ENCODE measurements around the gene DHX16.
A peak's percentile ranks its signal among the peaks of the same experiment; 100 is the strongest.

The DHX16 gene

DNA sequence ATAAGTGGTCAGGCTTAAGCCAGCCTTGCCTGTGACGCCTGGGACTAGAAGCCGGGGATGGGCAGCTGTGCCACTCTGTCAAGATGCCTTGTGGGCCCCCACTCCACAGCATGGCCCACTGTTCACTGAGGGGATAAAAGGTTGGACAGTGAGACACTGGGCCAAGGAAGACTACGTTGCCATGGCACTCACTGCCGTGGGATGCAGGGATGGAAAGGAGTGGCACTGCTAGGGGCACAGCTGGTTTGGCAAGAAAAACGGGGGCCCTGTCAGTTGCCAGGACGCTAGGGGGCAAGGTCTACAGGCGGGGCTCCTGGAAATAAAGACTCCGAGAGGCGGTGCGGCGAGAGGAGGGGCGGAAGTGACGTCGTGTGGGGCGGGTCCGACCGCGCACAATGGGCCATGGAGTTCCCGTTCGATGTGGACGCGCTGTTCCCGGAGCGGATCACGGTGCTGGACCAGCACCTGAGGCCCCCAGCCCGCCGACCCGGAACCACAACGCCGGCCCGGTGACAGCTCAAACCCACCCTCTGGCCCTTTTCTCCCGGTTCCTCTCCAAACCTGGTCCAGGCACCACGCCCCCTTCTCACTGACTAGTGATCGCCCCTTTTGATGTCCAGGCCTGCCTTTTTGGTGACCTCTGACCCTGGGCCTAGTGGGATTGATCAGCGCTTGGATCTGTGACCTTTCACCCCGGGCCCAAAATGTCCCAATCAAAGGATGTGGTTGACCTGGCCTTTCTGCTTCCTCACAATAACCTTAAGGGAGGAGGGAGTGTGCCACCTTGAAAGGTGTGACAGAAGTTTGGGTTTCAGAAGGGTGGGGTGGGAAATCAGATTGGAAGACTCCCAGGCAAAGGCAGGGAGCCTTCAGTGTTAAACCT lies 46.1 kb downstream of the DHX16 start, which contains the start of gene ATAT1:
TSS of gene ATAT1 (plus strand) at position 391 of the 883 bp plus-strand sequence.
- peak; percentile 88 to 91 for DNase-seq

- no peak for DNase-seq
Measured at GRCh38 chr6:30625511-30625910, 47.3 kb downstream of the DHX16 start.

GRCh38 chr6:30619561-30619960 lies 53.2 kb downstream of the DHX16 start:
- DNase-seq: no peak

GRCh38 chr6:30618270-30618797 lies 54.5 kb downstream of the DHX16 start:
- no peak for DNase-seq

GRCh38 chr6:30617565-30618269 lies 55.1 kb downstream of the DHX16 start, which contains the start of gene MRPS18B:
TSS of gene MRPS18B (plus strand) at chr6:30617840. CDS start at chr6:30617866, 26 bp downstream.
- peak; percentile 96 to 97 for DNase-seq

GRCh38 chr6:30616811-30617564 lies 55.8 kb downstream of the DHX16 start, which contains the start of gene PPP1R10:
TSS of gene PPP1R10 (minus strand) at chr6:30617243. CDS start at chr6:30609944, 7,299 bp downstream.
- peak; percentile 95 to 98 for DNase-seq

DNA sequence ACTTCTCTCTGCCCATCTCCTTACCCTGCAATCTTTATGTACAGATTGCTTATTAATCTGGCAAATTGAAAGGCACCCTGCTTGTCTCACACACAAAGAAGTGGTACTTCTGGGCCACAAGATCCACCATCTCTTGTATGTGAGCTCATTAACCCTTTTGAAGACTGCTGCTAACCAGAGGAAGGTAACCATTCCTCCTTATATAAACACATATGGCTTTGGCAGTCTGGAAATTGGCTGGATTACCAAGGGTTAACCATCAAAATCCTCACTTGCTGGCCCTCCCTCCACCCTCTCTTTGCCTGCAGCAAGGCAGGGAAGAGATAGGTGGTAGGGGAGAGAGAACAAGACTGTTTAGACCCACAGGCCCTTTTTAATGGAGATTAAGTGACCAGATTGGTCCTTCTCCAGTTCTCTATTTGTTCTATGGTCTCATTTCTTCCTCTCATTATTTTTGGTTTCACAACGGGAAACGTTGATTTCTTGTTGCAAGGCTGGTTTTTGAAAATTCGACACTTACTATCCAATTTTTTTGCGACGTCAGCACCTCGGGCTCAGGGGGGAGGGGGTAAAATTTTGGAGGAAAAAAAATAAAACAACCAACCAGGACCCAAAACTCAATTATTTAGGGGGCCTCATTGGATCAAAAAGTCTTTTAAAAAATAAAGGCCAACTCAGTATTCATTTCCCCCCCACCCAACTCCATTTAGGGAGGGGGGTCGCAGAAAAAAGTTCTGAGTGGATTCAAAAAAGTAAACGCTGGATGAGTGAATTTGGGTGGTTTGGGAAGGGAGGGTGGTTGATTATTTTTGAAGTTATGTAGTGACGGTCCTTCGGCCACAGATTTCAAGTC lies 56.6 kb downstream of the DHX16 start:
- no peak for DNase-seq

GRCh38 chr6:30615219-30615957 lies 57.4 kb downstream of the DHX16 start:
- peak in 1 of 2 experiments; percentile 41 for DNase-seq

DNA sequence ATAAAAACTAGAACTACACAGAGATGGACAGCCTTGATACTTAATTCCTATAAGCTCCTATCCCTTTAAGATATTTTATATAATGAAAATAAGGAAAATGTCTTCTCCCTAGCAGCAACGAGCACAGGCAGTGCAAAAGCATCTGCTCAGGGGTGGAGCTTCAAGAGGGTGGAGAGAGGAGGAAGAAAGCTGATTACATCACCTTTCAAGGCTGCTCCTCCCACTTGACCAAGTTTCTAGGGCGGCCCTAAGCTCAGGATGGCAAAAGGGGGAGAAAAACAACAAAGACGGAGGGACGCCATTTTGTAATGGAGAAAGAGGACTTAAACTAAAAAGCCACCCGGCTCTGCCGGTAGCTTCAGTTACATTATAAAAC lies 58.0 kb downstream of the DHX16 start:
- DNase-seq: peak; percentile 77 to 86

DNA sequence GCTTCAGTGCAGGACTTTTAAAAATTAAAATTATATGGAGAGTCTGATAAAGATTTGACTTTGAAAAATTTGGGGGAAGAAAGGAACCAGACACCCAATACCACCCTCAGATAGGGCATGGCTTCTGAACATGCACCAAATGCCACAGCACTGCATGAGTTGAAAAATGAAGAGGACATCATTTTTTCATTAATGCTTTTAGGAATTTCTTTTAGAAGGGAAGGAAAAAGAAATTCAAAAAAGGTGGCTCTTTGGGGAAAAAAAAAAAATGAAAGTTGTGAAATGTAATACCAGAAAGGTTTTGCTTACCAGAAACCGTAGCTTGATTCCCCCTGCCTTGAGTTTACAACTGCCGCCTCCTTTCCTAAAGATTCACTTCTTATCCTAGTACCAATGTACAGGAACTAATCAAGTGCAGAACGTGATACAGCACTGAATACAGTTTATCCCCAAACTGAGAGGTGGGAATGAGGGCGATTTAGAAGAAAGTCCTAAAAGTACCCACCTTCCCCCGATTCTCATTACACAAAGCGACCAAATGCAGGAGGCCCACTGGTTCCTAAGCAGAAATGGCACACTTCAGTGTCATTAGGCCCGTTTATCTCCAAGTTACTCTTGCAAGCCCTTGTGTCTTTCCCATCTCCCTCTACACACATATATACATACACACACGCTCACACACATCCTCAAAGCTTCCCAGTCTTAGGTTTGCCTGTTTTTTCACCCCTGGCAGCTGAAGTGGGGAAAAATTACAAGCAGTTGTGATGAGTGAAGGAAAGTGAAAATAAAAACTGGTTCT lies 58.6 kb downstream of the DHX16 start:
- DNase-seq: no peak

- DNase-seq: no peak
Measured at GRCh38 chr6:30613251-30614043, 59.4 kb downstream of the DHX16 start.

- DNase-seq: no peak
Measured at GRCh38 chr6:30612687-30613248, 60.0 kb downstream of the DHX16 start.

GRCh38 chr6:30612213-30612612 lies 60.6 kb downstream of the DHX16 start:
- DNase-seq: no peak

GRCh38 chr6:30611856-30612194 lies 61.0 kb downstream of the DHX16 start:
- no peak for DNase-seq

DNA sequence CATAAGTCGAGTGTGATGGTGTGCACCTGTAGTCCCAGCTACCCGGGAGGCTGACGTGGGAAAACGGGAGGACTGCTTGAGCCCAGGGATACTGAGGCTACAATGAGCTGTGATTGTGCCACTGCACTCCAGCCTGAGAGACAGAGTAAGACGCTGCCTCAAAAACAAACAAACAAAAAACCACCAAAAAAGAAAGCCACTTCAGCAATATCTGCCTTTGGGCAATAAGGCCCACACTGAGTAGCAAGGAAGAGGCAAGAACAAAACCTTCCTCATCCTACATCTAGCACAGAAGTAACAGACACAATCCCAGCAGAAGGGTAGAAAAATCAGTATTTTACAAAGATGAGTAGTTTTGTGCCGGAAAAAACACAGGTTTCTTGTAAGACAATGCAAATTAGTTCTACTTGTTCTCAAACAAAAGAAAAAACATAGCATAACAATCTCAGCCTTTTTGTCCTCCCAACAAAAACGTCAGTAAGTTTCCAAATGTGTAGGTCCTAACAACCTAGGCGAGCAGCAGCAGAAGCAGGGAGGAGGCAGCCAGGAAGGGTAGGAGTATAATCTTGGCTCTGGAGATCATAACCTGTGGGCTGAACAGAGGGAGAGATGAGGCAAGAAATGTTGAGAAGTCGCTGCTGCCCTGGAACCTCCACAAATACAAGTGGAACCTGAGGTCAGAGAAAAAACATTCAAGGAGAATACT lies 61.5 kb downstream of the DHX16 start:
- DNase-seq: no peak

DNA sequence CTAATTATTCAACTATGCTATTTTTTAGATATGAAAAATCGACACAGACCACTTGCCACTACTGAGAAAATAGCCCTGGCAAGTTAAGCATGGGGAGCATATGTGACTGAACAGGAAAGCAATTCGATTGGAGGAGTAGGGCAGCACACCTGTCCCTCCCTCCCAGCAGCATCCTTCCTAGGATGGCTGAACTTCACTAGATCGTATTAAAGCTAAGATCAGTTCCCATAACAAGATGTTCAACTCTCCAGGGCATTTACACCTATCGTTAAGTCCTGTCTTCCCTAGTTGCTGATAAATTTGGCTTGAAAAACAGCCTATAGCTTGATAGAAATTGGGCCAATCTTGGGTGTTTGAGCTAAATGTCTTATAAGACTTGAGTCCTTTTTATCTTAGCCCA lies 62.7 kb downstream of the DHX16 start:
- DNase-seq: no peak

DNA sequence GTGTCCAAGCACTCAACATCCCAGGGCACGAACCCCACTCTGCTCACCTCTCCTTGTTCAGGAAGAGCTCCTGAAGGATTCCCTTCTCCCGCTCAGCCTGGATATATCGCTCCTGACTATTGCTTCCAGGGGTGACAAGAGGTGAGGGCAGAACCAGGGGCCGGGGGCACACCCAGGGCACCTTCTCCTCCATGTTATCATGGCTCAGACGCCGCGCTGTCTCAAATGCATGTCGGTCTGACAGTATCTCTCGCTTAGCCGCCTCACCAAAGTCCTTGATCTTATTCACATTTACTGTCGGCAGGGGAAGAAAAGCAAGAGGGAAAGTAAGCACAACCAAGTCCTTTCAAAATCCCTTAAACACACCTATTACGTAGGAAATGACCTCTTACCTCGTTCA lies 68.8 kb downstream of the DHX16 start:
- DNase-seq: no peak

Data from activated CD4-positive, alpha-beta T cell treated with anti-CD3 and anti-CD28 coated beads, Interleukin-2, amount 50 U/mL, for 48 hours (primary cell).